HepG2 (cell line): Measurements from ENCODE around the gene PDCL3. TPM values are rescaled to one million over a fixed set of nuclear protein-coding genes. Genes with fewer than 3 reads are reported as not detected.

Experiments
- BORCS8-MEF2B ChIP-seq: sonication (generic); formaldehyde crosslinking; IDR thresholded peaks from 2 replicates; pipeline ENCODE4 v1.8.0; 2022; ENCODE audit warnings: mild to moderate bottlenecking, missing genetic modification reagents
- GATAD2A ChIP-seq: IDR thresholded peaks from 2 replicates; pipeline ENCODE4 v1.6.1; 2016
- HCFC1 ChIP-seq: fragments of 150-350 bp; IDR thresholded peaks from 2 replicates; pipeline ENCODE4 v1.6.1; 2014; ENCODE audit warnings: low read depth, low read length
- HDAC6 ChIP-seq: fragments of 200-600 bp; sonication (generic); IDR thresholded peaks from 2 replicates; pipeline ENCODE4 v1.7.0; 2017; ENCODE audit warnings: mild to moderate bottlenecking, antibody characterized with exemption, low read length, low read depth
- KAT7 ChIP-seq: IDR thresholded peaks from 2 replicates; pipeline ENCODE4 v1.6.1; 2018; ENCODE audit warnings: borderline replicate concordance, missing compliant biosample characterization
- MAF1 ChIP-seq: sonication (generic); formaldehyde crosslinking; IDR thresholded peaks from 2 replicates; pipeline ENCODE4 v1.5.0; 2020; ENCODE audit warnings: missing genetic modification reagents, borderline replicate concordance
- MATR3 ChIP-seq: sonication (generic); formaldehyde crosslinking; IDR thresholded peaks from 2 replicates; pipeline ENCODE4 v1.4.0; 2020; ENCODE audit warnings: missing genetic modification reagents
- MTA3 ChIP-seq: sonication (generic); formaldehyde crosslinking; IDR thresholded peaks from 2 replicates; pipeline ENCODE4 v1.4.0; 2020; ENCODE audit warnings: missing genetic modification reagents
- MTF2 ChIP-seq: sonication (generic); formaldehyde crosslinking; IDR thresholded peaks from 2 replicates; pipeline ENCODE4 v1.5.0; 2020; ENCODE audit warnings: missing genetic modification reagents, borderline replicate concordance
- NAIF1 ChIP-seq: sonication (generic); formaldehyde crosslinking; IDR thresholded peaks from 2 replicates; pipeline ENCODE4 v1.5.0; 2020; ENCODE audit warnings: mild to moderate bottlenecking, missing genetic modification reagents, borderline replicate concordance
- NFKB2 ChIP-seq: sonication (generic); formaldehyde crosslinking; IDR thresholded peaks from 2 replicates; pipeline ENCODE4 v1.4.0; 2020; ENCODE audit warnings: missing genetic modification reagents, borderline replicate concordance
- TBX2 ChIP-seq: sonication (generic); formaldehyde crosslinking; IDR thresholded peaks from 2 replicates; pipeline ENCODE4 v1.5.0; 2020; ENCODE audit warnings: missing genetic modification reagents, mild to moderate bottlenecking, borderline replicate concordance
- TCF12 ChIP-seq, 2 experiments: fragments of 450-650 bp in 1 of 2; sonication (generic) in 1 of 2; formaldehyde crosslinking in 1 of 2; IDR thresholded peaks; 2 replicates each; pipeline versions ENCODE4 v1.6.1 to v1.8.0; 2017 to 2022; ENCODE audit warnings: antibody characterized with exemption in 1 of 2, mild to moderate bottlenecking in 1 of 2, missing genetic modification reagents in 1 of 2, moderate library complexity in 1 of 2
- U2AF1 ChIP-seq: fragments of 200-400 bp; formaldehyde crosslinking; optimal IDR thresholded peaks from 2 replicates; pipeline ENCODE3; 2017; ENCODE audit warnings: mild to moderate bottlenecking, low read depth, low read length
- ZEB1 ChIP-seq: IDR thresholded peaks from 2 replicates; pipeline ENCODE4 v1.6.1; 2012; ENCODE audit warnings: mild to moderate bottlenecking, low read depth, inconsistent platforms; ENCODE audit not compliant: insufficient replicate concordance
- ZKSCAN8 ChIP-seq: IDR thresholded peaks from 2 replicates; pipeline ENCODE4 v1.6.1; 2016; ENCODE audit warnings: borderline replicate concordance, missing genetic modification reagents, missing compliant biosample characterization
- ZNF570 ChIP-seq: sonication (generic); formaldehyde crosslinking; IDR thresholded peaks from 2 replicates; pipeline ENCODE4 v1.4.0; 2020; ENCODE audit warnings: mild to moderate bottlenecking, missing genetic modification reagents, borderline replicate concordance
- ZNF598 ChIP-seq: sonication (generic); formaldehyde crosslinking; IDR thresholded peaks from 2 replicates; pipeline ENCODE4 v1.5.1; 2020; ENCODE audit warnings: mild to moderate bottlenecking, missing genetic modification reagents, borderline replicate concordance
- ZNF660 ChIP-seq: sonication (generic); formaldehyde crosslinking; IDR thresholded peaks from 2 replicates; pipeline ENCODE4 v1.5.1; 2020; ENCODE audit warnings: mild to moderate bottlenecking, low read depth, missing genetic modification reagents, borderline replicate concordance
- ZNF768 ChIP-seq: sonication (generic); formaldehyde crosslinking; IDR thresholded peaks from 2 replicates; pipeline ENCODE4 v1.4.0; 2020; ENCODE audit warnings: missing genetic modification reagents
- ZZZ3 ChIP-seq: sonication (generic); formaldehyde crosslinking; IDR thresholded peaks from 2 replicates; pipeline ENCODE4 v1.4.0; 2020; ENCODE audit warnings: missing genetic modification reagents, mild to moderate bottlenecking, borderline replicate concordance
- polyA plus RNA-seq, 8 experiments: library from polyadenylated mRNA; depleted of rRNA in 3 of 8; stranded (reverse) in 7 of 8; unstranded in 1 of 8; fragments of >200 nt; fragmentation: Illumina TruSeq in 4 of 8; extraction: Trizol in 4 of 8; gene quantifications; 2 replicates each; pipeline versions ENCODE4 v1.2.1 to v1.2.3, GENCODE V29; 2011 to 2016; ENCODE audit warnings: low read depth in 4 of 8, missing spikeins in 1 of 8, mixed read lengths in 1 of 8; ENCODE audit not compliant: insufficient read depth in 1 of 8
- total RNA-seq, 5 experiments: library from RNA; depleted of rRNA; stranded (reverse); fragments of >200 nt; fragmentation: Illumina TruSeq; extraction: Trizol; gene quantifications; 2 replicates each; pipeline ENCODE4 v1.2.3, GENCODE V29; 2016; ENCODE audit warnings: low read depth in 1 of 5
- TF ChIP-seq, protein P1 (sequence below): sonication (generic); formaldehyde crosslinking; IDR thresholded peaks from 2 replicates; pipeline ENCODE4 v1.4.0; 2020; ENCODE audit warnings: missing genetic modification reagents
- TF ChIP-seq, protein P2 (sequence below): sonication (generic); formaldehyde crosslinking; IDR thresholded peaks from 2 replicates; pipeline ENCODE4 v1.4.0; 2020; ENCODE audit warnings: mild to moderate bottlenecking, low read depth, missing genetic modification reagents

PDCL3 gene
- total and polyA plus RNA-seq, 2 of the 13 experiments (the other 11 are each of a cell fraction or from before 2014, with no cell fraction given) = 14.4 to 24.4 TPM

DNA sequence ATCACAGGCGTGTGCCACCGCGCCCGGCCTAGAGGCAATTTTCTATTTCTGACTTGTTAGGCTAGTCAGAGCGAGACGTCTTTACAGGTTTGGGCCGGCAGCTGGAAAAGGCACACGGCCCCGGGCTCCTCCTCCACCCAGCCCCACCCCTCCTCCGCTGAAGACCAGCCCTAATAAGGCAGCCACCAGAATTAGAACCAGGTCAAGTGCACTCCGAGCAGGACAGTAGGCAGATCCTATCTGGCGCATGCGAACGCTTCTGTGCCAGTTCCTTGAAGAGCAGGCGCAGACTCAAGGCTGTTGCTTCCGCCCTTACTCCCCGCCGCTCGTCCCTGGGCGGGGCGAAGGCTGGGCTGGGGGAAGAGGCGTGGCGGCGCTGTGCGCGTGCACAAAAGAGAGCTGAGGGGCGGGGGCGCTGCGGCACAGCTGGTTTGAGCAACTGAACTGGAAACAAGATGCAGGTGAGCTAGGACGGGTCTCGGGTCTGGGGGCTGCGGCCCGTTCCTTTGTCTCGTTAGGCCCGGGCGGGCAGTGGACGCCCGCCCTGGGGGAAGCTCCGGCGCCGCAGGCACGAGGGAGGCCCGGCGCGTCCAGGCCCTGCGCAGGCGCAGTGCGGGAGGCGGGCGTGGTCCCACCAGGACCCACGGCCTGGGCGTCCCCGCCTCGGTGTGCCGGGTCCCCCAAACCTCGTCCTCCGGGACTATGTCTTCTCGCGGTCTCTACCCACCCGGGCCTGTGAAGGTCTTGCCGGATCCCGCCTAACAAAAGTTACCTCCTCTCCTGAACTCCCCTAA lies at the start of gene PDCL3 (continued):
- TF ChIP-seq NAIF1 (CRISPR knock-in tag) (peak; percentile 85; the same call in 1 of the 2 replicates), ZKSCAN8 (peak; percentile 60; the same call in 1 of the 2 replicates), MAF1 (CRISPR knock-in tag) (no peak), ZNF660 (CRISPR knock-in tag) (0 out of 2 replicates have a peak, but pooled peaks have one; percentile 22), MATR3 (CRISPR knock-in tag) (no peak), HCFC1 (peak; percentile 47; the same call in 1 of the 2 replicates), ZNF768 (CRISPR knock-in tag) (peak; percentile 72; the same call in 1 of the 2 replicates), ZNF598 (CRISPR knock-in tag) (peak; percentile 69; the same call in 1 of the 2 replicates), MTA3 (CRISPR knock-in tag) (no peak), GATAD2A (CRISPR knock-in tag) (peak; percentile 54), MTF2 (peak; percentile 85; the same call in 1 of the 2 replicates), HDAC6 (no peak), TBX2 (CRISPR knock-in tag) (peak; percentile 89; the same call in 1 of the 2 replicates), TCF12 (IDR thresholded peaks at IDR 0.05) (no peak), TCF12 (CRISPR knock-in tag; IDR thresholded peaks at IDR 0.05) (0 out of 2 replicates have a peak, but pooled peaks have one; percentile 63), ZEB1 (no peak), ZNF570 (CRISPR knock-in tag) (no peak), U2AF1 (no peak), NFKB2 (CRISPR knock-in tag) (peak; percentile 70; the same call in 1 of the 2 replicates), BORCS8-MEF2B (CRISPR knock-in tag) (peak; percentile 81), ZZZ3 (CRISPR knock-in tag) (peak; percentile 27), KAT7 (CRISPR knock-in tag) (no peak)
- TF ChIP-seq, protein P1, sequence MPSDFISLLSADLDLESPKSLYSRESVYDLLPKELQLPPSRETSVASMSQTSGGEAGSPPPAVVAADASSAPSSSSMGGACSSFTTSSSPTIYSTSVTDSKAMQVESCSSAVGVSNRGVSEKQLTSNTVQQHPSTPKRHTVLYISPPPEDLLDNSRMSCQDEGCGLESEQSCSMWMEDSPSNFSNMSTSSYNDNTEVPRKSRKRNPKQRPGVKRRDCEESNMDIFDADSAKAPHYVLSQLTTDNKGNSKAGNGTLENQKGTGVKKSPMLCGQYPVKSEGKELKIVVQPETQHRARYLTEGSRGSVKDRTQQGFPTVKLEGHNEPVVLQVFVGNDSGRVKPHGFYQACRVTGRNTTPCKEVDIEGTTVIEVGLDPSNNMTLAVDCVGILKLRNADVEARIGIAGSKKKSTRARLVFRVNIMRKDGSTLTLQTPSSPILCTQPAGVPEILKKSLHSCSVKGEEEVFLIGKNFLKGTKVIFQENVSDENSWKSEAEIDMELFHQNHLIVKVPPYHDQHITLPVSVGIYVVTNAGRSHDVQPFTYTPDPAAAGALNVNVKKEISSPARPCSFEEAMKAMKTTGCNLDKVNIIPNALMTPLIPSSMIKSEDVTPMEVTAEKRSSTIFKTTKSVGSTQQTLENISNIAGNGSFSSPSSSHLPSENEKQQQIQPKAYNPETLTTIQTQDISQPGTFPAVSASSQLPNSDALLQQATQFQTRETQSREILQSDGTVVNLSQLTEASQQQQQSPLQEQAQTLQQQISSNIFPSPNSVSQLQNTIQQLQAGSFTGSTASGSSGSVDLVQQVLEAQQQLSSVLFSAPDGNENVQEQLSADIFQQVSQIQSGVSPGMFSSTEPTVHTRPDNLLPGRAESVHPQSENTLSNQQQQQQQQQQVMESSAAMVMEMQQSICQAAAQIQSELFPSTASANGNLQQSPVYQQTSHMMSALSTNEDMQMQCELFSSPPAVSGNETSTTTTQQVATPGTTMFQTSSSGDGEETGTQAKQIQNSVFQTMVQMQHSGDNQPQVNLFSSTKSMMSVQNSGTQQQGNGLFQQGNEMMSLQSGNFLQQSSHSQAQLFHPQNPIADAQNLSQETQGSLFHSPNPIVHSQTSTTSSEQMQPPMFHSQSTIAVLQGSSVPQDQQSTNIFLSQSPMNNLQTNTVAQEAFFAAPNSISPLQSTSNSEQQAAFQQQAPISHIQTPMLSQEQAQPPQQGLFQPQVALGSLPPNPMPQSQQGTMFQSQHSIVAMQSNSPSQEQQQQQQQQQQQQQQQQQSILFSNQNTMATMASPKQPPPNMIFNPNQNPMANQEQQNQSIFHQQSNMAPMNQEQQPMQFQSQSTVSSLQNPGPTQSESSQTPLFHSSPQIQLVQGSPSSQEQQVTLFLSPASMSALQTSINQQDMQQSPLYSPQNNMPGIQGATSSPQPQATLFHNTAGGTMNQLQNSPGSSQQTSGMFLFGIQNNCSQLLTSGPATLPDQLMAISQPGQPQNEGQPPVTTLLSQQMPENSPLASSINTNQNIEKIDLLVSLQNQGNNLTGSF (CRISPR knock-in tag) = peak; percentile 72; the same call in 1 of the 2 replicates
- TF ChIP-seq, protein P2, sequence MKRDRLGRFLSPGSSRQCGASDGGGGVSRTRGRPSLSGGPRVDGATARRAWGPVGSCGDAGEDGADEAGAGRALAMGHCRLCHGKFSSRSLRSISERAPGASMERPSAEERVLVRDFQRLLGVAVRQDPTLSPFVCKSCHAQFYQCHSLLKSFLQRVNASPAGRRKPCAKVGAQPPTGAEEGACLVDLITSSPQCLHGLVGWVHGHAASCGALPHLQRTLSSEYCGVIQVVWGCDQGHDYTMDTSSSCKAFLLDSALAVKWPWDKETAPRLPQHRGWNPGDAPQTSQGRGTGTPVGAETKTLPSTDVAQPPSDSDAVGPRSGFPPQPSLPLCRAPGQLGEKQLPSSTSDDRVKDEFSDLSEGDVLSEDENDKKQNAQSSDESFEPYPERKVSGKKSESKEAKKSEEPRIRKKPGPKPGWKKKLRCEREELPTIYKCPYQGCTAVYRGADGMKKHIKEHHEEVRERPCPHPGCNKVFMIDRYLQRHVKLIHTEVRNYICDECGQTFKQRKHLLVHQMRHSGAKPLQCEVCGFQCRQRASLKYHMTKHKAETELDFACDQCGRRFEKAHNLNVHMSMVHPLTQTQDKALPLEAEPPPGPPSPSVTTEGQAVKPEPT = peak; percentile 68; the same call in 1 of the 2 replicates
